ENCODE measurements around the gene GFPT2.

GFPT2 gene

GRCh38 chr5:180343831-180344695 is 9.1 kb downstream of the GFPT2 start:
- Histone ChIP-seq H4K8ac (ENCODE audit: low read length) (no peak overlapping the region), H2AFZ (ENCODE audit: low read depth, low read length) (no peak overlapping the region), H2BK5ac (ENCODE audit: low read depth, low read length, poor library complexity, severe bottlenecking) (no peak overlapping the region), H3K27ac (ENCODE audit: low read length, poor library complexity, severe bottlenecking) (no peak overlapping the region), H3K4me2 (ENCODE audit: low read length, poor library complexity, severe bottlenecking) (no peak overlapping the region), H2BK12ac (ENCODE audit: low read length in 2 of 2) (peak overlapping the region in 1 of 2 experiments; percentile 32), H3K36me3 (ENCODE audit: control insufficient read depth in 1 of 2, insufficient read depth in 2 of 2, low read depth in 1 of 2, low read length in 2 of 2) (peaks cover 0 to 7% of the 10 kb centered on the region in 2 experiments), H3K9me3 (ENCODE audit: control insufficient read depth, low read length) (no peaks in the 10 kb centered on the region), H3K4me3 (ENCODE audit: insufficient read depth in 1 of 2, low read depth in 1 of 2, low read length in 2 of 2) (peak overlapping the region in 1 of 2 experiments; percentile 45), H3K9ac (ENCODE audit: low read length) (peak overlapping the region; percentile 51), H3K27me3 (ENCODE audit: control insufficient read depth in 1 of 2, insufficient read depth in 1 of 2, low read length in 2 of 2) (no peaks in the 10 kb centered on the region), H3K23ac (ENCODE audit: low read length in 2 of 2) (no peak overlapping the region), H3K14ac (ENCODE audit: low read length in 2 of 2) (no peak overlapping the region), H3K79me1 (replicated peaks; ENCODE audit: low read length, poor library complexity, severe bottlenecking) (peaks cover 43% of the 10 kb centered on the region), H3K4me1 (ENCODE audit: control insufficient read depth, insufficient read depth, low read depth, low read length) (peaks cover 32% of the 10 kb centered on the region), H3K18ac (ENCODE audit: low read depth in 1 of 2, low read length in 2 of 2) (peak overlapping the region in 1 of 2 experiments; percentile 58), H4K91ac (ENCODE audit: low read length) (no peak overlapping the region), H3K4ac (ENCODE audit: low read depth in 1 of 2, low read length in 2 of 2) (no peak overlapping the region), H2AK5ac (ENCODE audit: low read length, severe bottlenecking) (no peak overlapping the region), H2BK120ac (ENCODE audit: low read depth, low read length) (no peak overlapping the region), H2BK15ac (ENCODE audit: low read depth, poor library complexity, severe bottlenecking) (no peak overlapping the region)
- peak; percentile 57 for DNase-seq
- WGBS: 80% methylated on average over 12 of the region's 14 CpGs

DNA sequence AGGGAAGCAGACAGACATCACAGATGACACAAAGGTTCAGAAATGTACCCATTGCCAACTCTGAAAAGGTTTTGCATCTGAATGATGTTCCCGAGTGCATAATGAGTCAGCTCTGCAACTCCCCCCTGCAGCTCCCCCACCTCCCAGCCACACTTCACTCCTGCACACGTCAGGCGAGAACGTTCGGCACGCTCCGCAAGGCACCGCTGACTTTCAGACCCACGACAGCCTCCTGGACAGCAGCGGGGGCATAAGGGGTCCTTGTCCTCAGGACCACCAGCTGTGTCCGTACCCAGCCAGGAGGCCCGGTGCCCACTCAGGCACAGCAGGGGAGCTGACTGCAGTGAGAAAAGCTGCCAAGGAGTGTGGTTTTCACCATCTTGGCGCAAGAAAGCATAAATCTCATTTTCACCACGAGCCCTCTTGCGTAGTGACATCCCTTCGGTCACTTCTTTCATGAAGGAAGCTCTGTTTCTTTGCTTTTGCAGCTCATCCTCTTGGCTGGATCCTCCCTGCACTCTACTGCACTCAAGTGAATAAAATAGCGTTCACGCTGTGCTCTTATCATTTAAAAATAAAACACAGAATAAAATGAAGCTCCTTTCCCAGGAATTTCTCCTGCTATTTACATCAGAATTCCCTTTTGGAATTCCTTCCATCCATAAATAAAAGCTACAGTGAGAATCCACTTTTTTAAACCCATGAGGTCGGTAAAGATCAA is 9.9 kb downstream of the GFPT2 start:
- Histone ChIP-seq H3K9me3 (ENCODE audit: control insufficient read depth, low read length) (no peaks in the 10 kb centered on the region), H3K14ac (ENCODE audit: low read length in 2 of 2) (no peak overlapping the region), H2BK120ac (ENCODE audit: low read depth, low read length) (no peak overlapping the region), H3K9ac (ENCODE audit: low read length) (peak overlapping the region; percentile 51), H2AK5ac (ENCODE audit: low read length, severe bottlenecking) (no peak overlapping the region), H2BK12ac (ENCODE audit: low read length in 2 of 2) (peak overlapping the region in 1 of 2 experiments; percentile 17), H3K36me3 (ENCODE audit: control insufficient read depth in 1 of 2, insufficient read depth in 2 of 2, low read depth in 1 of 2, low read length in 2 of 2) (peaks cover 6 to 9% of the 10 kb centered on the region in 2 experiments), H3K18ac (ENCODE audit: low read depth in 1 of 2, low read length in 2 of 2) (peak overlapping the region in 1 of 2 experiments; percentile 31), H4K8ac (ENCODE audit: low read length) (peak overlapping the region; percentile 83), H3K4ac (ENCODE audit: low read depth in 1 of 2, low read length in 2 of 2) (peak overlapping the region; percentile 32 to 36), H2AFZ (ENCODE audit: low read depth, low read length) (no peak overlapping the region), H3K27me3 (ENCODE audit: control insufficient read depth in 1 of 2, insufficient read depth in 1 of 2, low read length in 2 of 2) (no peaks in the 10 kb centered on the region), H3K23ac (ENCODE audit: low read length in 2 of 2) (no peak overlapping the region), H2BK5ac (ENCODE audit: low read depth, low read length, poor library complexity, severe bottlenecking) (no peak overlapping the region), H2BK15ac (ENCODE audit: low read depth, poor library complexity, severe bottlenecking) (no peak overlapping the region), H3K4me2 (ENCODE audit: low read length, poor library complexity, severe bottlenecking) (peak overlapping the region; percentile 68), H4K91ac (ENCODE audit: low read length) (peak overlapping the region; percentile 18), H3K79me1 (replicated peaks; ENCODE audit: low read length, poor library complexity, severe bottlenecking) (peaks cover 49% of the 10 kb centered on the region), H3K4me1 (ENCODE audit: control insufficient read depth, insufficient read depth, low read depth, low read length) (peaks cover 30% of the 10 kb centered on the region), H3K4me3 (ENCODE audit: insufficient read depth in 1 of 2, low read depth in 1 of 2, low read length in 2 of 2) (peak overlapping the region in 1 of 2 experiments; percentile 45), H3K27ac (ENCODE audit: low read length, poor library complexity, severe bottlenecking) (peak overlapping the region; percentile 35)
- 42% methylated on average over 19 of the region's 19 CpGs for WGBS
- DNase-seq: peak; percentile 64

DNA sequence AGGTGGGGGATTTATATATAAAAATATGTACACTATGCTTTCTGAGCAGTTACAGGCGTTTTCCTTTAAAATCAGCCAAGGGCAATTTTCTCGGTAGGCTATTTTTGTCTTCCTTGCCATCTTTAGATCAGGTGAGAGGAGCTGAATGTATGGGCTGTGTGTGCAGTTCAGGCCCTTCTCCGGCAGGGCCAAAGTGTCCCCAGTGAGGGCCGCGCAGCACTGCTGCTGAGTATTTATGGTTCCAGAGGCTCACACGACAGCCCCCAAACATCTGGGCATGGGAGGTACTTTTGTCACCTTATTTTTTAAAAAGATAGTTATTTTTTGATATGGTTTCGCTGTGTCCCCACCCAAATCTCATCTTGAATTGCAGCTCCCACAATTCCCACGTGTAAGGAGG is 11.5 kb downstream of the GFPT2 start:
- H3K9me3 ChIP-seq (ENCODE audit: control insufficient read depth, low read length): no peaks in the 10 kb centered on the region
- no peak for DNase-seq
- H3K9ac ChIP-seq (ENCODE audit: low read length): no peak overlapping the region
- no peak overlapping the region for H2BK5ac ChIP-seq (ENCODE audit: low read depth, low read length, poor library complexity, severe bottlenecking)
- H4K91ac ChIP-seq (ENCODE audit: low read length): no peak overlapping the region
- H2AK5ac ChIP-seq (ENCODE audit: low read length, severe bottlenecking): peak overlapping the region; percentile 53
- no peak overlapping the region for H3K14ac ChIP-seq (ENCODE audit: low read length in 2 of 2)
- no peak overlapping the region for H3K4me3 ChIP-seq (ENCODE audit: insufficient read depth in 1 of 2, low read depth in 1 of 2, low read length in 2 of 2)
- no peak overlapping the region for H3K4me2 ChIP-seq (ENCODE audit: low read length, poor library complexity, severe bottlenecking)
- H2BK15ac ChIP-seq (ENCODE audit: low read depth, poor library complexity, severe bottlenecking): no peak overlapping the region
- peaks cover 18% of the 10 kb centered on the region in 2 experiments for H3K36me3 ChIP-seq (ENCODE audit: control insufficient read depth in 1 of 2, insufficient read depth in 2 of 2, low read depth in 1 of 2, low read length in 2 of 2)
- H4K8ac ChIP-seq (ENCODE audit: low read length): no peak overlapping the region
- H3K23ac ChIP-seq (ENCODE audit: low read length in 2 of 2): no peak overlapping the region
- no peak overlapping the region for H3K4ac ChIP-seq (ENCODE audit: low read depth in 1 of 2, low read length in 2 of 2)
- H2BK120ac ChIP-seq (ENCODE audit: low read depth, low read length): no peak overlapping the region
- WGBS: 93% methylated on average over 6 of the region's 8 CpGs
- H3K79me1 ChIP-seq (replicated peaks; ENCODE audit: low read length, poor library complexity, severe bottlenecking): peaks cover 38% of the 10 kb centered on the region
- no peaks in the 10 kb centered on the region for H3K27me3 ChIP-seq (ENCODE audit: control insufficient read depth in 1 of 2, insufficient read depth in 1 of 2, low read length in 2 of 2)
- H3K18ac ChIP-seq (ENCODE audit: low read depth in 1 of 2, low read length in 2 of 2): no peak overlapping the region
- no peak overlapping the region for H3K27ac ChIP-seq (ENCODE audit: low read length, poor library complexity, severe bottlenecking)
- H3K4me1 ChIP-seq (ENCODE audit: control insufficient read depth, insufficient read depth, low read depth, low read length): peaks cover 24% of the 10 kb centered on the region
- no peak overlapping the region for H2BK12ac ChIP-seq (ENCODE audit: low read length in 2 of 2)
- no peak overlapping the region for H2AFZ ChIP-seq (ENCODE audit: low read depth, low read length)

DNA sequence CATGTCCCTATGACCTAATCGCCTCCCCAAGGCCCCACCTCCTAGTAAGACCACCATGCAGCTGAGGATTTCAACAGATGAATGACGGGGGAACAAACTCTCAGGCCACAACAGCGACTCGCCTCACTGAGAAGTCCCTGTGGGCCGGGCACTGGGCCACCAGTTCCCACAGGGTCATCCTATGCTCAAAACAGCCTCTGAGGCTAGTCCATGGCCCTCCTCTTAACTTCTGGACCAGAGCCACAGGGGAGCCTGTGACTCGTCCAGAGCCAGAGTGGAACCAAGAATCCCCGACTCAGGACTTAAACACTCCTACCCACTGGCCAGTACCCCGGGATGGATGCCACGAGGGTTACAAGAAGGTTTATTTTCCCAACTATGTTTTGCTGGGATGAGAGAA is 12.3 kb downstream of the GFPT2 start:
- peaks cover 20% of the 10 kb centered on the region for H3K4me1 ChIP-seq (ENCODE audit: control insufficient read depth, insufficient read depth, low read depth, low read length)
- no peak overlapping the region for H3K23ac ChIP-seq (ENCODE audit: low read length in 2 of 2)
- WGBS: 87% methylated on average over 7 of the region's 9 CpGs

More for the DNA sequence above, 12.3 kb downstream of the GFPT2 start:
- Histone ChIP-seq H4K91ac (ENCODE audit: low read length) (no peak overlapping the region), H3K27me3 (ENCODE audit: control insufficient read depth in 1 of 2, insufficient read depth in 1 of 2, low read length in 2 of 2) (no peaks in the 10 kb centered on the region), H3K18ac (ENCODE audit: low read depth in 1 of 2, low read length in 2 of 2) (no peak overlapping the region), H3K4me3 (ENCODE audit: insufficient read depth in 1 of 2, low read depth in 1 of 2, low read length in 2 of 2) (no peak overlapping the region), H3K4ac (ENCODE audit: low read depth in 1 of 2, low read length in 2 of 2) (no peak overlapping the region), H2BK120ac (ENCODE audit: low read depth, low read length) (no peak overlapping the region), H3K4me2 (ENCODE audit: low read length, poor library complexity, severe bottlenecking) (no peak overlapping the region), H3K79me1 (replicated peaks; ENCODE audit: low read length, poor library complexity, severe bottlenecking) (peaks cover 30% of the 10 kb centered on the region), H3K14ac (ENCODE audit: low read length in 2 of 2) (no peak overlapping the region), H2BK12ac (ENCODE audit: low read length in 2 of 2) (no peak overlapping the region), H2BK15ac (ENCODE audit: low read depth, poor library complexity, severe bottlenecking) (no peak overlapping the region), H3K9me3 (ENCODE audit: control insufficient read depth, low read length) (no peaks in the 10 kb centered on the region), H2AFZ (ENCODE audit: low read depth, low read length) (no peak overlapping the region), H3K27ac (ENCODE audit: low read length, poor library complexity, severe bottlenecking) (no peak overlapping the region), H2AK5ac (ENCODE audit: low read length, severe bottlenecking) (peak overlapping the region; percentile 39), H3K36me3 (ENCODE audit: control insufficient read depth in 1 of 2, insufficient read depth in 2 of 2, low read depth in 1 of 2, low read length in 2 of 2) (peaks cover 21 to 26% of the 10 kb centered on the region in 2 experiments), H4K8ac (ENCODE audit: low read length) (no peak overlapping the region), H3K9ac (ENCODE audit: low read length) (no peak overlapping the region), H2BK5ac (ENCODE audit: low read depth, low read length, poor library complexity, severe bottlenecking) (no peak overlapping the region)
- peak; percentile 39 for DNase-seq

Measured in mesenchymal stem cell (in vitro differentiated cells and primary cell).